Left lung (tissue), 10 donors: Measurements from ENCODE around the gene ELOF1. TPM values are rescaled to one million over a fixed set of nuclear protein-coding genes. Genes with fewer than 3 reads are reported as not detected.

Experiments
- ATAC-seq: fragments of 200-7000 bp; cut with Tn5 transposase; one replicate; pipeline ENCODE4 v1.9.1; 2020; ENCODE audit warnings: moderate library complexity
- DNase-seq, 4 donors: peaks; one replicate each; pipeline ENCODE4 v3.0.0-alpha.2; 2013 to 2020
- H3K27ac ChIP-seq, 2 donors: fragments of 200-600 bp; sonication (generic) in 1 of 2; one replicate each; pipeline versions ENCODE4 v1.5.0 to v1.8.0; 2020 to 2021
- H3K27me3 ChIP-seq, 2 donors: fragments of 200-600 bp; sonication (generic) in 1 of 2; one replicate each; pipeline versions ENCODE4 v1.5.0 to v1.8.0; 2020 to 2021
- H3K36me3 ChIP-seq, 2 donors: fragments of 200-600 bp; sonication (generic) in 1 of 2; one replicate each; pipeline versions ENCODE4 v1.5.0 to v1.8.0; 2020 to 2021
- H3K4me1 ChIP-seq, 2 donors: fragments of 200-600 bp; one replicate each; pipeline ENCODE4 v1.8.0; 2021
- H3K4me3 ChIP-seq, 2 donors: fragments of 200-600 bp; sonication (generic) in 1 of 2; one replicate each; pipeline versions ENCODE4 v1.5.0 to v1.8.0; 2020 to 2021; ENCODE audit warnings: mild to moderate bottlenecking in 1 of 2
- H3K9me3 ChIP-seq, 2 donors: fragments of 200-600 bp; sonication (generic) in 1 of 2; one replicate each; pipeline versions ENCODE4 v1.5.0 to v1.8.0; 2020 to 2021
- intact Hi-C, 2 donors: fragments of 100-400 bp; cut with DNase I; formaldehyde crosslinking; loops; one replicate each; pipeline versions ENCODE4 v1.11.2 to v1.14.2; 2022
- polyA plus RNA-seq, 6 donors: library from polyadenylated mRNA; unstranded; fragments of 120-200 nt; gene quantifications; one replicate each; pipeline ENCODE4 v1.2.1, GENCODE V29; 2013; ENCODE audit not compliant: insufficient read length in 6 of 6
- total RNA-seq, 2 donors: library from RNA; stranded (reverse); fragmentation: NEBNext Ultra II Directional; extraction: Animal tissue kit (Norgen Biotek cat#: 25700); gene quantifications; one replicate each; pipeline ENCODE4 v1.2.1, GENCODE V29; 2021
- TF ChIP-seq, protein P1 (sequence below), 2 donors: fragments of 200-600 bp; sonication (generic) in 1 of 2; IDR thresholded peaks; one replicate each; pipeline versions ENCODE4 v1.5.0 to v1.8.0; 2021; ENCODE audit warnings: antibody characterized with exemption in 2 of 2
- donor health status: DM: no; HTN: yes; CAD: no.
- donor health status: DM: no; HTN: no; CAD: no.

Gene ELOF1
- total and polyA plus RNA-seq, 8 donors = 38.0 to 53.4 (median 47.5) TPM

- no peak overlapping the region for H3K27ac ChIP-seq
- DNase-seq = no peak
- H3K27me3 ChIP-seq = no peaks in the 10 kb centered on the region
- peaks cover 0 to 39% of the 10 kb centered on the region in 2 donors for H3K36me3 ChIP-seq
- no peaks in the 10 kb centered on the region for H3K9me3 ChIP-seq
- H3K4me3 ChIP-seq = no peak overlapping the region
- intact Hi-C loops = no loop called here
- TF ChIP-seq, protein P1, sequence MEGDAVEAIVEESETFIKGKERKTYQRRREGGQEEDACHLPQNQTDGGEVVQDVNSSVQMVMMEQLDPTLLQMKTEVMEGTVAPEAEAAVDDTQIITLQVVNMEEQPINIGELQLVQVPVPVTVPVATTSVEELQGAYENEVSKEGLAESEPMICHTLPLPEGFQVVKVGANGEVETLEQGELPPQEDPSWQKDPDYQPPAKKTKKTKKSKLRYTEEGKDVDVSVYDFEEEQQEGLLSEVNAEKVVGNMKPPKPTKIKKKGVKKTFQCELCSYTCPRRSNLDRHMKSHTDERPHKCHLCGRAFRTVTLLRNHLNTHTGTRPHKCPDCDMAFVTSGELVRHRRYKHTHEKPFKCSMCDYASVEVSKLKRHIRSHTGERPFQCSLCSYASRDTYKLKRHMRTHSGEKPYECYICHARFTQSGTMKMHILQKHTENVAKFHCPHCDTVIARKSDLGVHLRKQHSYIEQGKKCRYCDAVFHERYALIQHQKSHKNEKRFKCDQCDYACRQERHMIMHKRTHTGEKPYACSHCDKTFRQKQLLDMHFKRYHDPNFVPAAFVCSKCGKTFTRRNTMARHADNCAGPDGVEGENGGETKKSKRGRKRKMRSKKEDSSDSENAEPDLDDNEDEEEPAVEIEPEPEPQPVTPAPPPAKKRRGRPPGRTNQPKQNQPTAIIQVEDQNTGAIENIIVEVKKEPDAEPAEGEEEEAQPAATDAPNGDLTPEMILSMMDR (IDR thresholded peaks at IDR 0.05) = no peak
- ATAC-seq = no peak
- H3K4me1 ChIP-seq = no peaks in the 10 kb centered on the region
These were observed 8.8 kb downstream of the ELOF1 start for GRCh38 chr19:11550265-11550664.

- intact Hi-C loops = no loop called here
- Histone ChIP-seq H3K4me1 (no peaks in the 10 kb centered on the region), H3K27ac (no peak overlapping the region)
These were observed 9.6 kb downstream of the ELOF1 start for GRCh38 chr19:11549386-11549953.

DNA sequence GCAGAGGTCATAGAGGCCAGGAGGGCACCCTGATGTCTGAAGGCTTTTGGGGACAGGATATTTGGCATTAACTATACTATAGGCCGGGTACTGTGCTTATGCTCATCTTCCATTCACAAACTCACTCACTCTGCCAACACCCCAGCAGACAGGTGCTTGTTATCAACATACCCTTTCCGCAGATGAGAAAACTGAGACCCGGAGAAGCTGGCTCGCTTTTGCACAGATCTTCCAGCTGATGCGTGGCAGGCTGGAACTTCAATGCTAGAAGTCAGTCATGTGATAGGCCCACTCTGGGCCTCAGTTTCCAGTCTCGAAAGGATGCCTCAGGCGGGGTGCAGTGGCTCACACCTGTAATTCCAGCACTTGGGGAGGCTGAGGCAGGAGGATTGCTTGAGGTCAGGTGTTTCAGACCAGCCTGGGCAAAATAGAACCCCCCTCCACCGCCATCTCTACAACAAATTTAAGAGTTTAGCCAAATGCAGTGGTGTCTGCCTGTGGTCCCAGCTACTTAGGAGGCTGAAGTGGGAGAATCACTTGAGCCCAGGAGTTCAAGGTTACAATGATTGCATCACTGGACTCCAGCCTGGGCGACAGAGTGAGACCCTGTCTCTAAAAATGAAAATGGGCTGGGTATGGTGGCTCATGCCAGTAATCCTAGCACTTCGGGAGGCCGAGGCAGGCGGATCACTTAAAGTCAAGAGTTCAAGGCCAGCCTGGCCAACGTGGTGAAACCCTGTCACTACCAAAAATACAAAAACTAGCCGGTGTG, 10.9 kb downstream of the ELOF1 start:
- intact Hi-C loops = no loop called here
- Histone ChIP-seq H3K27ac (no peak overlapping the region), H3K27me3 (no peaks in the 10 kb centered on the region), H3K36me3 (peaks cover 0 to 19% of the 10 kb centered on the region in 2 donors), H3K4me1 (no peaks in the 10 kb centered on the region), H3K4me3 (no peak overlapping the region), H3K9me3 (no peaks in the 10 kb centered on the region)
- no peak for ATAC-seq
- TF ChIP-seq, protein P1 (IDR thresholded peaks at IDR 0.05) = no peak
- DNase-seq = no peak

More at GRCh38 chr19:11549386-11549953, 9.6 kb downstream of the ELOF1 start:
- no peak overlapping the region for H3K4me3 ChIP-seq
- H3K9me3 ChIP-seq = no peaks in the 10 kb centered on the region
- TF ChIP-seq, protein P1 (IDR thresholded peaks at IDR 0.05) = no peak
- H3K36me3 ChIP-seq = peaks cover 0 to 31% of the 10 kb centered on the region in 2 donors
- no peak for DNase-seq
- ATAC-seq = no peak
- H3K27me3 ChIP-seq = no peaks in the 10 kb centered on the region

- DNase-seq (no peak), ATAC-seq (no peak)
- intact Hi-C loops = no loop called here
- no peaks in the 10 kb centered on the region for H3K9me3 ChIP-seq
- TF ChIP-seq, protein P1 (IDR thresholded peaks at IDR 0.05) = no peak
- no peaks in the 10 kb centered on the region for H3K36me3 ChIP-seq
- H3K4me1 ChIP-seq = peaks cover 0 to 6% of the 10 kb centered on the region in 2 donors
- no peak overlapping the region for H3K4me3 ChIP-seq
- H3K27ac ChIP-seq = no peak overlapping the region
- H3K27me3 ChIP-seq = peaks cover 8 to 33% of the 10 kb centered on the region in 2 donors
These were observed 17.8 kb downstream of the ELOF1 start for GRCh38 chr19:11541238-11541637.

GRCh38 chr19:11540645-11541044, 18.4 kb downstream of the ELOF1 start:
- Histone ChIP-seq H3K27ac (no peak overlapping the region), H3K27me3 (peaks cover 8 to 33% of the 10 kb centered on the region in 2 donors), H3K9me3 (no peaks in the 10 kb centered on the region), H3K4me1 (peaks cover 0 to 9% of the 10 kb centered on the region in 2 donors), H3K4me3 (no peak overlapping the region), H3K36me3 (no peaks in the 10 kb centered on the region)
- intact Hi-C loops = no loop called here
- TF ChIP-seq, protein P1 (IDR thresholded peaks at IDR 0.05) = no peak
- ATAC-seq (no peak), DNase-seq (no peak)
